LNCaP clone FGC (cell line): ENCODE data around the gene ARL2BP.
A peak's percentile ranks its signal among the peaks of the same experiment; 100 is the strongest.

Source experiments
- DNase-seq: peaks from one replicate; pipeline ENCODE4 v3.0.0-alpha.2; 2011; ENCODE audit warnings: low read depth
- H3K4me3 ChIP-seq: 2 replicates; pipeline ENCODE4 v1.5.1; 2011; ENCODE audit warnings: mild to moderate bottlenecking, low read depth, low read length, control low read depth
- CTCF ChIP-seq: IDR thresholded peaks from 2 replicates; pipeline ENCODE4 v1.5.1; 2012; ENCODE audit warnings: mild to moderate bottlenecking; ENCODE audit not compliant: control insufficient read depth, insufficient read depth; ENCODE audit errors: extremely low read depth

ARL2BP gene

GRCh38 chr16:57236022-57236350 is 9.1 kb upstream of the ARL2BP start:
- no peak for TF ChIP-seq CTCF
- no peak overlapping the region for H3K4me3 ChIP-seq
- no peak for DNase-seq

GRCh38 chr16:57238682-57239081 is 6.4 kb upstream of the ARL2BP start:
- DNase-seq: no peak
- H3K4me3 ChIP-seq: no peak overlapping the region
- TF ChIP-seq CTCF: no peak

GRCh38 chr16:57239107-57239506 is 6.0 kb upstream of the ARL2BP start:
- DNase-seq: no peak
- TF ChIP-seq CTCF: no peak
- H3K4me3 ChIP-seq: no peak overlapping the region

- TF ChIP-seq CTCF: no peak
- H3K4me3 ChIP-seq: no peak overlapping the region
- DNase-seq: no peak
Measured at GRCh38 chr16:57240851-57241250, 4.2 kb upstream of the ARL2BP start.

- TF ChIP-seq CTCF: no peak
- no peak for DNase-seq
- no peak overlapping the region for H3K4me3 ChIP-seq
Measured at GRCh38 chr16:57242650-57243049, 2.4 kb upstream of the ARL2BP start.

GRCh38 chr16:57244463-57244766 is 644 bp upstream of the ARL2BP start:
- DNase-seq: no peak
- TF ChIP-seq CTCF: no peak
- peak overlapping the region; percentile 53 for H3K4me3 ChIP-seq

GRCh38 chr16:57245472-57246113 is 534 bp downstream of the ARL2BP start:
- H3K4me3 ChIP-seq: peak overlapping the region; percentile 75
- no peak for DNase-seq
- TF ChIP-seq CTCF: no peak
